OCI-LY7 (cell line): ENCODE data around the gene RNF215.
A peak's percentile ranks its signal among the peaks of the same experiment; 100 is the strongest.

ENCODE experiments used
- EZH2phosphoT487 ChIP-seq: fragments of 200-600 bp; sonication (generic); IDR thresholded peaks from 2 replicates; pipeline ENCODE4 v1.6.1; 2018; ENCODE audit warnings: low read depth, borderline replicate concordance, mild to moderate bottlenecking, mixed run types, antibody characterized with exemption, low read length, moderate library complexity, mixed read lengths
- TF ChIP-seq, protein P1 (sequence below): fragments of 200-600 bp; sonication (generic); conservative IDR thresholded peaks from 2 replicates; pipeline ENCODE4 v1.5.1; 2014; ENCODE audit warnings: mild to moderate bottlenecking, antibody characterized with exemption, low read length, moderate library complexity, mixed read lengths

DNA sequence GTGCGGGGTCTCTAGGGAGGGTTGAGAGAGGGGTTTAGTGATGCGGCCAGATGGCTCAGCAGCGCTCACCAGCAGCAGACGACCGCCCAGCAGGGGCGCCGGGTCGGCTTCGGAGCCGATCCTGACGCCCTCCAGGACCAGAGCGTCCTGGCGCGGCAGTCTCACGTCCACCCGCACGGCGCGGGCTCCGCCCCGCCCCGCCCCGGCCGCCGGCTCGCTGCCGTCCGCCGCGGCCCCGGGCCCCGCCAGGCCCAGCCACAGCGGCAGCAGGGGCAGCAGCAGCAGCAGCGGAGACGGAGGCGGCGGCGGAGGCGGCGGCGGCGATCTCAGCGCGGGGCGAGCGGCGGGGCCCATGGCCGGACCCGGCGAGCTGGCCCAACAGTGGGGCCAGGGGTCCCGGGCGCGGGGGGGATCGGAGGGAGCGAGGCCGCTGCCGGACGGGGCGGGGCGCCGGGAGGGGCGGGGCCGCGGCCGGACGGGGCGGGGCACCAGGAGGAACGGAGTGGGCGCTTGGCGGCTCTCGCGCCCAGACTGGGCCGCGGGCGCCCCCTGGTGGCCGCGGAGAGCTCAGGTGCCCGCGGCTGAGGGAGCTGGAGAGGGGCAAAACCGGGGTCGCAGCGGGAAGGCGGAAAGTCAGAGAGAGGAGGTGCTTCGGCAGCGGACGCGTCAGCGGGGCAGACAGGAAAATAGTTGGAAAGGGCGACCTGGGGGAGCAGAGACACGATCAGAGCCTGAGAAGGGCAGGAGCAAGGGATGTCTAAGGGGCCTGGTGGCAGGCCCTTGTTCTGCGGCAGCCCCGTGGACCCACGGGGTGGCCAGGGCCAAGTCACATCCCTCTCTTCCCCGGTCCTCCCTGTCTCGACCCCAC lies at the start of gene RNF215:
- TF ChIP-seq EZH2phosphoT487, result no peak
- TF ChIP-seq, protein P1, sequence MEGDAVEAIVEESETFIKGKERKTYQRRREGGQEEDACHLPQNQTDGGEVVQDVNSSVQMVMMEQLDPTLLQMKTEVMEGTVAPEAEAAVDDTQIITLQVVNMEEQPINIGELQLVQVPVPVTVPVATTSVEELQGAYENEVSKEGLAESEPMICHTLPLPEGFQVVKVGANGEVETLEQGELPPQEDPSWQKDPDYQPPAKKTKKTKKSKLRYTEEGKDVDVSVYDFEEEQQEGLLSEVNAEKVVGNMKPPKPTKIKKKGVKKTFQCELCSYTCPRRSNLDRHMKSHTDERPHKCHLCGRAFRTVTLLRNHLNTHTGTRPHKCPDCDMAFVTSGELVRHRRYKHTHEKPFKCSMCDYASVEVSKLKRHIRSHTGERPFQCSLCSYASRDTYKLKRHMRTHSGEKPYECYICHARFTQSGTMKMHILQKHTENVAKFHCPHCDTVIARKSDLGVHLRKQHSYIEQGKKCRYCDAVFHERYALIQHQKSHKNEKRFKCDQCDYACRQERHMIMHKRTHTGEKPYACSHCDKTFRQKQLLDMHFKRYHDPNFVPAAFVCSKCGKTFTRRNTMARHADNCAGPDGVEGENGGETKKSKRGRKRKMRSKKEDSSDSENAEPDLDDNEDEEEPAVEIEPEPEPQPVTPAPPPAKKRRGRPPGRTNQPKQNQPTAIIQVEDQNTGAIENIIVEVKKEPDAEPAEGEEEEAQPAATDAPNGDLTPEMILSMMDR, result peak; percentile 82
